MV-4-11 (cell line): ENCODE data around the gene ZSWIM4.
A peak's percentile ranks its signal among the peaks of the same experiment; 100 is the strongest.
"Not testable (repeated sequence)": the region's sequence is repeated elsewhere in the genome, so short reads cannot be mapped to it uniquely, and the experiment has no call there.

ENCODE experiments used
- DNase-seq: peaks from one replicate; lab custom pipeline; 2025; lab: John Stamatoyannopoulos, UW

ZSWIM4 gene

DNA sequence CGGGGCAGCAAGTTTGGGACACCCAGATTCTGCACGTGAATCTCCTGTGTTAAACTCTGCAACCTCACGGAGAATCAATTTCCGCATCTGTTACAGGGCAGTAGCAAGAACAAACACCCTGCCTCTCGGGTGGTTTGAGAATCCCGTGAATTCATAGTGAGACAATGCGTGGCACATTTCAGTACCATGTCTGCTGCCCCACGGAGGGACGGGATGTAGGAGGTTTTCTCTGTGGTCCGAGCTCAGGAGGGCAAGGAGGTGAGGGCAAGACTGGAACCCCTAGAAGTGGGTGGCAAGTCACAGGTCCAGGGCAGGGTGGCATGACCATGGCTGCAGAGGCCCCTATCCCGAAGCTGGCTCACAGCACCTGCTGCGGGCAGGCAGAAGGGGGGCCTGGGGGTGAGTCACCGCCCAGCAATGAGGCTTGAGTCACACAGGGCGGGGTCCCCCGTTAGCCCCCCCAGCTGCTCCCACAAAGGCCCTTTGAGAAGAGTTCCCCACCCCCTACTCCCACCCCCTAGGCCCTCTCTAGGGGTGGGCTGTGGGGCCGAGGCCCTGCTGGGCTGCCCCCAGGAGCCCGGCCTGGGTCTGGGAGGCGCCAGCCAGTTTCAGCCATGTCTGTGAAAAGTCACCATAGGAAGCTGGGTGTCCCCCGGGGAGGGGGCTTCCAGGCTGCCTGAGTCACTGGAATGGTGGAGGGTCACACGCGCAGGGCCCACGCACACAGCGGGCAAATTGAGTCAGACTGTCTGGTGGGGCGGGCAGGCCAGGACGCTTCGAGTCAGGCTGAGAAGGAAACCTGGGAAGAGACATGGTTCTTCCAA, 55.9 kb downstream of the ZSWIM4 start:
- peak; percentile 68 for DNase-seq

GRCh38 chr19:13851734-13852114, 56.5 kb downstream of the ZSWIM4 start:
- DNase-seq = not testable (repeated sequence)

DNA sequence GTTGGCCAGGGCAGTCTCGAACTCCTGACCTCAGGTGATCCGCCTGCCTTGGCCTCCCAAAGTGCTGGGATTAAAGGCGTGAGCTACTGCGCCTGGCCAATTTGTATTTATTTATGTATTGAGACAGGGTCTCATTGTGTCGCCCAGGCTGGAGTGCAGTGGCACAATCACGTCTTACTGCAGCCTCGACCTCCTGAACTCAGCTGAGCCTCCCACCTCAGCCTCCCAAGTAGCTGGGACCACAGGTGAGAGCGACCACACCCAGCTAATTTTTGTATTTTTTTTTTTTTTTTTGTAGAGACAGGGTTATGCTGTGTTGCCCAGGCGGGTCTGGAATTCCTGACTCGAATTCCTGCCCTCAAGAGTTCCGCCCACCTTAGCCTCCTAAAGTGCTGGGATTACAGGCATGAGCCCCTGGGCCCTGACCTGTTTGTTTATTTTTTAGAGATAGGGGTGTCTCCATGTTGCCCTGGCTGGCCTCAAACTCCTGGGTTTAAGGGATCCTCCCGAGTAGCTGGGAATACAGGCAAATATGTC, 57.0 kb downstream of the ZSWIM4 start:
- not testable (repeated sequence) for DNase-seq

GRCh38 chr19:13856497-13856896, 61.3 kb downstream of the ZSWIM4 start:
- no peak for DNase-seq

DNA sequence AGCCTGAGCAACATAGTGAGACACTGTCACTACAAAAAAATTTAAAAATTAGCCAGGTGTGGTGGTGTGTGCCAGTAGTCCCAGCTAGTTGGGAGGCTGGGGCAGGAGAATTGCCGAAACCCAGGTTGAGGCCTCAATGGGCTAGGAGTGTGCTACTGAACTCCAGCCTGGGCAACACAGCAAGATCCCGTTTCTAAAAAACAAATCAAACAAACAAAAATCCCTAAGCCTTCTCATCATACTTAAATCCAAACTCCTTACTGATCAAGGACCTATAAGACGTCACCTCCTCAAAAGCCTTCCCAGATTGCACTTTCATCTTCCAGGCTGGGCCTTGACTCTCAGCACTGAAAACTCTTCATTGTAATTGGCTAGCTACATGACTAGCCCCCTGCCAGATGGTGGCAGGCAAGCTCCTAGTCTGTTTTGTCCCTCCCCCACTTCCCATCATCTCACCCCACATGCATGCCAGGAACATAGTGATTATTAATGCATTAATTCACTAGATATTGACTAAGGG, 64.2 kb downstream of the ZSWIM4 start:
- peak; percentile 42 for DNase-seq

DNA sequence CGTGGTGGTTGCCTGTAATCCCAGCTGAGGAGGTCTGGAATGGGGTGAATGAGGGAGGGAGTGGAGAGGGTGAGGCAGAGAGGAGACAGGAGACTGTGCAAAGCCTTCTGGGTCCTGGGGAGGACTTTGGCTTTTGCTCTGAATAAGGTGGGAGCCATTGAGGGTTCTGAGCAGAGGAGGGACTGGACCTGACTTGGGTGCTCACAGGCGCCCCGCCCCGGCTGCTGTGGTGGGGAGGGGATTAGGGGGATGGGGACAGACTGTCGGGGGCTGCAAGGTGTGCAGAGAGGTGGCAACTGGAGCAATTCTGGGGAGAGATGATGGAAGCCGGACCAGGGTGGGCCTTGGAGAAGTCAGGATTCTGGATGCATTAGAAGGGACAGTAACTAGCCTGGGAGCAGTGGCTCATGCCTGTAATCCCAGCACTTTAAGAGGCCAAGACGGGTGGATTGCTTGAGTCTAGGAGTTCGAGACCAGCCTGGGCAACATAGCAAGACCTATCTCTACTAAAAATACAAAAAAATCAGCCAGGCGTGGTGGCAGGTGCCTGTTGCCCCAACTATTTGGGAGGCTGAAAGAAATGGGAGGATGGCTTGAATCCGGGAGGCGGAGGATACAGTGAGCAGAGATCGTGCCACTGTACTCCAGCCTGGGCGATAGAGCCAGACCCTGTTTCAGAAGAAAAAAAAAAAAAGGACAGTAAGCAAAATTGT, 65.6 kb downstream of the ZSWIM4 start:
- no peak for DNase-seq

DNA sequence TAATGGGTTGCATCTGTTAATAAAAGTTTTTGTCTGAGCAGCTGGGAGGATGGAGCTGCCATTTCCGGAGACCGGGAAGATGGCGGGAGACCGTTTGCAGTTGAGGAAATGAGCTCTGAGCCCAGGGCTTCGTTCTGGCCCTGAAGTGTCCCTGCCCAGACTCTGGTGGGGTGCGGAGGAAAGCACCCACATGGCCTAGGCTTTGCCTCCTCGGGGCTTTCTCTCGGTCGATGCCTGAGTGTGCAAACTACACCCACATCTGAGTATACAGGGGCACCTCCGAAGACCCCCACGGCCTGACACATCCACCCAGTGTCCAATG, 66.1 kb downstream of the ZSWIM4 start:
- no peak for DNase-seq

GRCh38 chr19:13861714-13862531, 66.7 kb downstream of the ZSWIM4 start:
- peak; percentile 82 for DNase-seq

- no peak for DNase-seq
Measured at GRCh38 chr19:13864046-13864666, 68.9 kb downstream of the ZSWIM4 start.

- DNase-seq = no peak
Measured at GRCh38 chr19:13864667-13865570, 69.7 kb downstream of the ZSWIM4 start.

- DNase-seq = no peak
Measured at GRCh38 chr19:13865571-13866462, 70.6 kb downstream of the ZSWIM4 start.

DNA sequence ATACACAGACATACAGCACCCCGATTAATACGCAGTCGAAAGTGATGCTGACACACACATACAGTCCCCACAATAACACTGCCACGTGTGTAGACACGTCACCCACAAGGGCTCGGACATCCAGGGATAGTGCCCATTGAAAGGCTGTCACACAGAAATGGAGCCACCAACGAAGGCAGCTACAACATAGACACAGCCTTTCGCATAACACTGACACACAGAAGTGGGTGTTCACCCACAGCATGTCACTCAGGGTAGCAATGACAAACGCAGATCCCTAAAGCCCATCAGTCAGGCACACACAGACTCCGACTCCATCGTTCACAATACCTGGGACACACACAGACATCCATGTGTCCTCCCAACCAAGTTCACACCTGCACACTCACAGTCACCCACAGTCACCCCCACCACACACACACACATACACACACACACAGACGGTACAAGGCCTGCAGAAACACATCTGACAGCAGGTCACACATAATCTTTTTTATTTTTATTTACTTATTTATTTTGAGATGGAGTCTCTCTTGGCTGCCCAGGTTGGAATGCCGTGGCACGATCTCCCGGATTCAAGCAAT, 71.3 kb downstream of the ZSWIM4 start:
- no peak for DNase-seq

- no peak for DNase-seq
Measured at GRCh38 chr19:13868663-13869062, 73.4 kb downstream of the ZSWIM4 start.

GRCh38 chr19:13869281-13869680, 74.0 kb downstream of the ZSWIM4 start:
- DNase-seq = no peak

DNA sequence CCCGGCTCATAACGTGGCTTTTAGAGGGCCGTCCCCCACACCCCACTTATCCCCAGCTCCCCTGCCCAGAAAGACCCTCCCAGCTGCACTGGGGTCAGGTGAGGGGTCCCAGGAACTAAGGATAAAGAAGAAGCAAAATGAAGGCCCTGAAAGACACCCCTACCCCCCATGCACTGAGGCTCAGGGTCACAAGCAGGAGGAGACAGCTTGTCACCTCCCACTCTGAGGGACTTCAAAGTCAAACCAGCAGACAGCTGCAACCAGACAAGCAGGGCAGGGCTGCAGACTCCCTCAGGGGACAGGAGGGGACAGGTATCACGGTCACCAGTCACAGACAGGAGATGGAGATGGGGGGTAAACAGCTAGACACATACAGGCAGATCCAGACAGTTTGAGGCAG, 75.6 kb downstream of the ZSWIM4 start:
- no peak for DNase-seq

DNA sequence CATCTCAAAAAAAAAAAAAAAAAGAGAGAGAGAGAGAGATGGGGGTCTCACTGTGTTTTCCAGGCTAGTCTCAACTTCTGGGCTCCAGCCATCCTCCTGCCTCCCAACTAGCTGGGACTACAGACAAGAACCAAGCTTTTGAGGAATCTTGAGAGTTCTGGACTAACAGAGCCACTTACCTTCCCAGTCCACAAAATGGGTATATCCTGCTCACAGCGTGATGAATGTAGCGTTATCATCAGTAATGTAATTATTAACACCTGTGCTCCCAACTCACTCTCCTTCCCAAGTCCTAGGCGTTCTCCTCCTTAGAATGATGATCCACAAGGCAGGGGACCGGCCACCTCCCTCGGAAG, 77.1 kb downstream of the ZSWIM4 start:
- no peak for DNase-seq

- no peak for DNase-seq
Measured at GRCh38 chr19:13872695-13873389, 77.6 kb downstream of the ZSWIM4 start.

DNA sequence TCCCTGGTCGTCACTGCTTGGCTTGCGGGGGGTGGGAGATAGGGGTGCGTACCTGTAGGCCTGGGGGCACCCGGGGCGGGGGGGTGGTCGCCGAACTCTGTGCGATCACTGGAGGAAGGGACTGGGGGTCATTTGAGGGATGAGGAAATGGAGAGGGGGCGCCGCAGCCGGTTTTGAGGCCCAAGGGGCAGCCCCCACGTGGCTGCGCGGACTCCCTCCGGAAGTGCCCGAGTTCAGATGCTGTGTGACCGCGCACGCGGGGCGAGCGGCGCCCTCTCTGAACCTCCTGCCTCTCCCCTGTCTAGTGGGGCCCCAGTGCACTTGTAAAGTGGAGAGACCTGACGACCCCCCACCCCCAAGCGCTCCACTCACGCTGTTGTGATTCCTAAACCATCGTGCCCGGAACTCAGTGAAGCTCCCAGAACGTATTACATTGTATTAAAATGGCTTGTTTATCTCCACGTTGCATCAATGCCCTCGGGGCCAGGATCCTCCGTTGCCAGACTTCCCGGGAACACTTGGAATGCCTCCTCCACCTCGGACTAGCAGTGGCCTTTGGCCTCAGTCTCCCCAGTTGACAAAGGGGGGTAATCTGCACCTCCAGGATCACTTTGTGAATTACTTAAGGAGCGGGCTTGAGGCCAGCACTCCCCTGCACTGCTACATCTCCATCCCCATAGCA, 78.7 kb downstream of the ZSWIM4 start:
- DNase-seq = no peak
